NCI-H2107 treated with DMSO at 0.1 percent for 48 hours (cell line): ENCODE measurements around the gene PACRG.
A peak's percentile ranks its signal among the peaks of the same experiment; 100 is the strongest.

Experiments
- DNase-seq: peaks from one replicate; lab custom pipeline; 2025; ENCODE audit not compliant: unreplicated experiment; lab: John Stamatoyannopoulos, UW

PACRG gene

GRCh38 chr6:163165922-163166321, 438.1 kb downstream of the PACRG start:
- no peak for DNase-seq

- DNase-seq: no peak
Measured at GRCh38 chr6:163166507-163166906, 438.7 kb downstream of the PACRG start.

GRCh38 chr6:163169521-163169920, 441.7 kb downstream of the PACRG start:
- DNase-seq: no peak

- DNase-seq: no peak
Measured at GRCh38 chr6:163170294-163170883, 442.6 kb downstream of the PACRG start.

GRCh38 chr6:163173741-163174140, 446.0 kb downstream of the PACRG start:
- DNase-seq: no peak

- peak; percentile 18 for DNase-seq
Measured at GRCh38 chr6:163175301-163175700, 447.5 kb downstream of the PACRG start.

GRCh38 chr6:163176097-163176496, 448.3 kb downstream of the PACRG start:
- DNase-seq: no peak

GRCh38 chr6:163177007-163177406, 449.2 kb downstream of the PACRG start:
- no peak for DNase-seq

- DNase-seq: no peak
Measured at GRCh38 chr6:163177892-163178420, 450.2 kb downstream of the PACRG start.

- no peak for DNase-seq
Measured at GRCh38 chr6:163179061-163179460, 451.3 kb downstream of the PACRG start.

GRCh38 chr6:163179721-163180120, 451.9 kb downstream of the PACRG start:
- no peak for DNase-seq

GRCh38 chr6:163180874-163181541, 453.2 kb downstream of the PACRG start:
- no peak for DNase-seq

GRCh38 chr6:163181666-163182180, 453.9 kb downstream of the PACRG start:
- no peak for DNase-seq

GRCh38 chr6:163182696-163183095, 454.9 kb downstream of the PACRG start:
- no peak for DNase-seq

GRCh38 chr6:163183806-163184205, 456.0 kb downstream of the PACRG start:
- no peak for DNase-seq

- no peak for DNase-seq
Measured at GRCh38 chr6:163185744-163186143, 458.0 kb downstream of the PACRG start.

- no peak for DNase-seq
Measured at GRCh38 chr6:163186527-163186926, 458.8 kb downstream of the PACRG start.

GRCh38 chr6:163187201-163187600, 459.4 kb downstream of the PACRG start:
- no peak for DNase-seq

GRCh38 chr6:163187606-163188005, 459.8 kb downstream of the PACRG start:
- no peak for DNase-seq

- DNase-seq: no peak
Measured at GRCh38 chr6:163188746-163189145, 461.0 kb downstream of the PACRG start.

- DNase-seq: no peak
Measured at GRCh38 chr6:163189609-163190008, 461.8 kb downstream of the PACRG start.

- DNase-seq: no peak
Measured at GRCh38 chr6:163190786-163191185, 463.0 kb downstream of the PACRG start.
